Liver (tissue), 9 donors: ENCODE measurements around the gene TMEM161A. TPM values are rescaled to one million over a fixed set of nuclear protein-coding genes. Genes with fewer than 3 reads are reported as not detected.

ENCODE experiments used
- DNase-seq: peaks from one replicate; pipeline ENCODE4 v3.0.0-alpha.2; 2017; ENCODE audit warnings: low spot score
- H3K27ac ChIP-seq, 2 donors: one replicate each; pipeline ENCODE4 v1.7.0; 2013; ENCODE audit warnings: inconsistent platforms in 2 of 2, low read length in 2 of 2, control low read depth in 1 of 2, low read depth in 1 of 2, mild to moderate bottlenecking in 1 of 2
- H3K27me3 ChIP-seq, 4 donors: one replicate each; pipeline versions ENCODE4 v1.6.1 to v1.7.0; 2013; ENCODE audit warnings: low read length in 3 of 4, inconsistent platforms in 1 of 4, mild to moderate bottlenecking in 1 of 4, moderate library complexity in 1 of 4; ENCODE audit not compliant: control insufficient read depth in 4 of 4, insufficient read depth in 4 of 4
- H3K36me3 ChIP-seq, 4 donors: one replicate each; pipeline versions ENCODE4 v1.6.1 to v1.7.0; 2013; ENCODE audit warnings: low read length in 3 of 4, mild to moderate bottlenecking in 3 of 4, low read depth in 1 of 4, moderate library complexity in 1 of 4; ENCODE audit not compliant: control insufficient read depth in 4 of 4, insufficient read depth in 3 of 4
- H3K4me1 ChIP-seq, 4 donors: one replicate each; pipeline versions ENCODE4 v1.6.1 to v1.7.0; 2013; ENCODE audit warnings: low read length in 3 of 4, mild to moderate bottlenecking in 3 of 4, moderate library complexity in 1 of 4; ENCODE audit not compliant: control insufficient read depth in 4 of 4, insufficient read depth in 4 of 4
- H3K4me3 ChIP-seq, 3 donors: one replicate each; pipeline versions ENCODE4 v1.6.1 to v1.7.0; 2013; ENCODE audit warnings: low read length in 3 of 3, control low read depth in 1 of 3, low read depth in 1 of 3, mild to moderate bottlenecking in 1 of 3
- H3K9ac ChIP-seq, 2 donors: one replicate each; pipeline ENCODE4 v1.7.0; 2013; ENCODE audit warnings: low read length in 2 of 2, mild to moderate bottlenecking in 2 of 2, moderate library complexity in 2 of 2, control low read depth in 1 of 2, low read depth in 1 of 2
- H3K9me3 ChIP-seq, 4 donors: one replicate each; pipeline versions ENCODE4 v1.6.1 to v1.7.0; 2013; ENCODE audit warnings: low read length in 3 of 4; ENCODE audit not compliant: control insufficient read depth in 4 of 4
- FOXA1 ChIP-seq: IDR thresholded peaks from 2 replicates; pipeline ENCODE4 v1.6.1; 2016; ENCODE audit warnings: antibody characterized with exemption
- HNF4G ChIP-seq: IDR thresholded peaks from 2 replicates; pipeline ENCODE4 v1.6.1; 2016; ENCODE audit warnings: antibody characterized with exemption
- RAD21 ChIP-seq, 2 donors: IDR thresholded peaks; 2 replicates each; pipeline ENCODE4 v1.6.1; 2016; ENCODE audit warnings: antibody characterized with exemption in 2 of 2, mild to moderate bottlenecking in 2 of 2
- SP1 ChIP-seq: IDR thresholded peaks from 2 replicates; pipeline ENCODE4 v1.6.1; 2018; ENCODE audit warnings: antibody characterized with exemption, mild to moderate bottlenecking
- WGBS: extraction: QIAGEN DNeasy Blood & Tissue Kit; methylation state at CpG from one replicate; pipeline ENCODE4 v1.1.7; 2013; 5-methylcytosine and 5-hydroxymethylcytosine counted together
- polyA plus RNA-seq, 2 donors: library from polyadenylated mRNA; stranded (reverse) in 1 of 2; unstranded in 1 of 2; fragments of 200-250 nt in 1 of 2; fragments of >200 nt in 1 of 2; fragmentation: Nextera tagmentation in 1 of 2; extraction: Ambion mirVana in 1 of 2; gene quantifications; one replicate each; pipeline versions ENCODE4 v1.2.1 to v1.2.3, GENCODE V29; 2013 to 2015
- total RNA-seq, 2 donors: library from RNA; depleted of rRNA; stranded (reverse); fragments of >200 nt; gene quantifications; one replicate each; pipeline ENCODE4 v1.2.3, GENCODE V29; 2014
- TF ChIP-seq, protein P1 (sequence below): IDR thresholded peaks from 2 replicates; pipeline ENCODE4 v1.6.1; 2016; ENCODE audit warnings: antibody characterized with exemption, mild to moderate bottlenecking
- TF ChIP-seq, protein P2 (sequence below): IDR thresholded peaks from 2 replicates; pipeline ENCODE4 v1.6.1; 2016; ENCODE audit warnings: antibody characterized with exemption
- TF ChIP-seq, protein P3 (sequence below): fragments of 150-350 bp; IDR thresholded peaks from 2 replicates; pipeline ENCODE4 v1.5.1; 2017; ENCODE audit warnings: improper control_type of control experiment, low read depth, low read length; ENCODE audit not compliant: missing input control
- donor health status: healthy.
- donor health status: healthy.
- donor health status: healthy.
- donor health status: healthy.
- donor health status: healthy.

TMEM161A gene
- total and polyA plus RNA-seq, 4 donors, result 13.1 to 27.1 (median 24.0) TPM

DNA sequence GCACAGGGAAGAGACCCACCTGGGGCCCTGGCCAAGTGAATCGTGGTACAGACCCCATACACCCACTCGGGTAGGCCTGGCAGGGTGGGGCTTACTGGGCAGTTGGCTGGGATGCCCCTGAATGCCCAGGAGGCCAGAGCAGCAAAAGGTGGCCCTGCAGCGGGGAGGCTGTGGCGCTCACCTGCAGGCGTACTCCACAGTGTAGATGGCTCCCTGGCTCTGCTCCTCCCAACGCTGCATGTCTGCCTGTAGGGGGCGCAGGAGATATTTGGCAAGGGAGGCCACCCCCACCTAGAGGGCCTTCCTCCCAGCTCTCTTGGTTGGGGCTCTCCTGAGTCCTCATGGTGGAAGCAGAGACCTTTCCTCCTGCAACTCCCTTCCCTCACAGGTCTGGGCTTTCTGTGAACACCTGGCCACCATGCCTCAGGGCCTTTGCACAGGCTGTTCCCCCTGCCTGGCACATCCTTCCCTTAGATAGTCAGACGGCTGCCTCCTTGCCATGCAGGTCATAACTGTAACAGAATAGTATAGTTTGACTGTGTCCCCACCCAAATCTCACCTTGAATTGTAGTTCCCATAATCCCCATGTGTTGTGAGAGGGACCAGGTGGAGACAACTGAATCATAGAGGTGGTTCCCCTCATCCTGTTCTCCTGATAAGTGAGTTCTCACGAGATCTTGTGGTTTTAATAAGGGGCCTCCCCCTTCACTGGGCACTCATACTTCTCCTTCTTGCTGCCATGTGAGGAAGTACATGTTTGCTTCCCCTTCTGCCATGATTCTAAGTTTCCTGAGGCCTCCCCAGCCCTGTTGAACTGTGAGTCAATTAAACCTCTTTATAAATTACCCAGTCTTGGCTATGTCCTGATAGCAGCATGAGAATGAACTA, 47.8 kb upstream of the TMEM161A start:
- DNase-seq, result peak; percentile 69
- Histone ChIP-seq H3K36me3 (peaks cover 0 to 13% (median 2%) of the 10 kb centered on the region in 4 donors), H3K27ac (peak overlapping the region; percentile 41 to 76)

DNA sequence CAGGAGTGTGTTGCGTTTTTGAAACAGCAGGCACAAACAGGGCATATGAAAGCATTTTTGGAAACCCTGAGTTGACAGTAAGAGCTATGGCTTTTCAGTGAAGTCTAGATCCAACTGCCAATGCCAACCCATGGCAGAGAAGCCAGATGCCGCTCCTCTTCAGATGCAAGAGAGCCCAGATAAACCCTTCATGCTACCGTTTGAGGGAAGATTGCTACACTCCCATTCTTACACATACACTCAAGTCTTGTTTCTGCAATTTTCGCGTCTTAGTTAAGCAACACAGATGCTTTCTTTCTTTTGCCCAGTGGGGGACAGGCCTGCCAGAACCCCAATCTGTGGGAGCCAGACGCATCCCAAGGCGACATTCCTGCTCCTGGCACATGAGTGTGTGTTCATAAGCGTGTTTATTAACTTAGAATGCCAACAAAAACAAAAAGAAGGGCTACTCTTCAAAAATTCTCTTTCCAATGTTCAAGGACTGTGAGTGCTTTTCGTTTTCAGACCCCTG, 43.3 kb upstream of the TMEM161A start:
- no peaks in the 10 kb centered on the region for H3K4me1 ChIP-seq
- WGBS, result 92% methylated on average over 9 of the region's 9 CpGs
- DNase-seq, result no peak
- H3K36me3 ChIP-seq, result peaks cover 2 to 31% (median 5%) of the 10 kb centered on the region in 4 donors
- TF ChIP-seq, protein P1, sequence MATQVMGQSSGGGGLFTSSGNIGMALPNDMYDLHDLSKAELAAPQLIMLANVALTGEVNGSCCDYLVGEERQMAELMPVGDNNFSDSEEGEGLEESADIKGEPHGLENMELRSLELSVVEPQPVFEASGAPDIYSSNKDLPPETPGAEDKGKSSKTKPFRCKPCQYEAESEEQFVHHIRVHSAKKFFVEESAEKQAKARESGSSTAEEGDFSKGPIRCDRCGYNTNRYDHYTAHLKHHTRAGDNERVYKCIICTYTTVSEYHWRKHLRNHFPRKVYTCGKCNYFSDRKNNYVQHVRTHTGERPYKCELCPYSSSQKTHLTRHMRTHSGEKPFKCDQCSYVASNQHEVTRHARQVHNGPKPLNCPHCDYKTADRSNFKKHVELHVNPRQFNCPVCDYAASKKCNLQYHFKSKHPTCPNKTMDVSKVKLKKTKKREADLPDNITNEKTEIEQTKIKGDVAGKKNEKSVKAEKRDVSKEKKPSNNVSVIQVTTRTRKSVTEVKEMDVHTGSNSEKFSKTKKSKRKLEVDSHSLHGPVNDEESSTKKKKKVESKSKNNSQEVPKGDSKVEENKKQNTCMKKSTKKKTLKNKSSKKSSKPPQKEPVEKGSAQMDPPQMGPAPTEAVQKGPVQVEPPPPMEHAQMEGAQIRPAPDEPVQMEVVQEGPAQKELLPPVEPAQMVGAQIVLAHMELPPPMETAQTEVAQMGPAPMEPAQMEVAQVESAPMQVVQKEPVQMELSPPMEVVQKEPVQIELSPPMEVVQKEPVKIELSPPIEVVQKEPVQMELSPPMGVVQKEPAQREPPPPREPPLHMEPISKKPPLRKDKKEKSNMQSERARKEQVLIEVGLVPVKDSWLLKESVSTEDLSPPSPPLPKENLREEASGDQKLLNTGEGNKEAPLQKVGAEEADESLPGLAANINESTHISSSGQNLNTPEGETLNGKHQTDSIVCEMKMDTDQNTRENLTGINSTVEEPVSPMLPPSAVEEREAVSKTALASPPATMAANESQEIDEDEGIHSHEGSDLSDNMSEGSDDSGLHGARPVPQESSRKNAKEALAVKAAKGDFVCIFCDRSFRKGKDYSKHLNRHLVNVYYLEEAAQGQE, result no peak
- no peak for TF ChIP-seq SP1
- TF ChIP-seq HNF4G, result no peak
- TF ChIP-seq, protein P2, sequence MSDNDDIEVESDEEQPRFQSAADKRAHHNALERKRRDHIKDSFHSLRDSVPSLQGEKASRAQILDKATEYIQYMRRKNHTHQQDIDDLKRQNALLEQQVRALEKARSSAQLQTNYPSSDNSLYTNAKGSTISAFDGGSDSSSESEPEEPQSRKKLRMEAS, result no peak
- no peaks in the 10 kb centered on the region for H3K9me3 ChIP-seq
- H3K27me3 ChIP-seq, result no peaks in the 10 kb centered on the region
- no peak overlapping the region for H3K27ac ChIP-seq
- H3K4me3 ChIP-seq, result no peak overlapping the region
- no peak overlapping the region for H3K9ac ChIP-seq

More for the DNA sequence above, 47.8 kb upstream of the TMEM161A start:
- Histone ChIP-seq H3K4me1 (peaks cover 5 to 19% (median 13%) of the 10 kb centered on the region in 4 donors), H3K27me3 (no peaks in the 10 kb centered on the region), H3K9ac (no peak overlapping the region), H3K4me3 (no peak overlapping the region), H3K9me3 (no peaks in the 10 kb centered on the region)
- TF ChIP-seq RAD21 (IDR thresholded peaks at IDR 0.05) (peak; percentile 67 to 78), FOXA1 (no peak)
- TF ChIP-seq, protein P3, sequence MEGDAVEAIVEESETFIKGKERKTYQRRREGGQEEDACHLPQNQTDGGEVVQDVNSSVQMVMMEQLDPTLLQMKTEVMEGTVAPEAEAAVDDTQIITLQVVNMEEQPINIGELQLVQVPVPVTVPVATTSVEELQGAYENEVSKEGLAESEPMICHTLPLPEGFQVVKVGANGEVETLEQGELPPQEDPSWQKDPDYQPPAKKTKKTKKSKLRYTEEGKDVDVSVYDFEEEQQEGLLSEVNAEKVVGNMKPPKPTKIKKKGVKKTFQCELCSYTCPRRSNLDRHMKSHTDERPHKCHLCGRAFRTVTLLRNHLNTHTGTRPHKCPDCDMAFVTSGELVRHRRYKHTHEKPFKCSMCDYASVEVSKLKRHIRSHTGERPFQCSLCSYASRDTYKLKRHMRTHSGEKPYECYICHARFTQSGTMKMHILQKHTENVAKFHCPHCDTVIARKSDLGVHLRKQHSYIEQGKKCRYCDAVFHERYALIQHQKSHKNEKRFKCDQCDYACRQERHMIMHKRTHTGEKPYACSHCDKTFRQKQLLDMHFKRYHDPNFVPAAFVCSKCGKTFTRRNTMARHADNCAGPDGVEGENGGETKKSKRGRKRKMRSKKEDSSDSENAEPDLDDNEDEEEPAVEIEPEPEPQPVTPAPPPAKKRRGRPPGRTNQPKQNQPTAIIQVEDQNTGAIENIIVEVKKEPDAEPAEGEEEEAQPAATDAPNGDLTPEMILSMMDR, result peak; percentile 60
- WGBS, result 70% methylated on average over 9 of the region's 9 CpGs
